ENCODE measurements around the gene DNAH9. TPM values are rescaled to one million over a fixed set of nuclear protein-coding genes. Genes with fewer than 3 reads are reported as not detected.

DNAH9 gene
- polyA plus RNA-seq, 1 donor: 0.90 TPM

GRCh38 chr17:11853321-11854151 lies 255.3 kb downstream of the DNAH9 start:
- no peak for DNase-seq

GRCh38 chr17:11855306-11855705 lies 257.0 kb downstream of the DNAH9 start:
- DNase-seq: no peak

GRCh38 chr17:11857006-11857405 lies 258.7 kb downstream of the DNAH9 start:
- no peak for DNase-seq

GRCh38 chr17:11869680-11870394 lies 271.6 kb downstream of the DNAH9 start:
- DNase-seq: no peak

- DNase-seq: no peak
Observed at GRCh38 chr17:11871773-11872172, 273.5 kb downstream of the DNAH9 start.

GRCh38 chr17:11874756-11875155 lies 276.5 kb downstream of the DNAH9 start:
- DNase-seq: no peak

GRCh38 chr17:11880714-11881113 lies 282.4 kb downstream of the DNAH9 start:
- no peak for DNase-seq

GRCh38 chr17:11882716-11883115 lies 284.4 kb downstream of the DNAH9 start:
- DNase-seq: no peak

- no peak for DNase-seq
Observed at GRCh38 chr17:11885051-11885450, 286.8 kb downstream of the DNAH9 start.

- DNase-seq: no peak
Observed at GRCh38 chr17:11889266-11889665, 291.0 kb downstream of the DNAH9 start.

- no peak for DNase-seq
Observed at GRCh38 chr17:11893862-11894261, 295.6 kb downstream of the DNAH9 start.

GRCh38 chr17:11896199-11896598 lies 297.9 kb downstream of the DNAH9 start:
- DNase-seq: no peak

GRCh38 chr17:11898526-11899235 lies 300.4 kb downstream of the DNAH9 start:
- no peak for DNase-seq

- DNase-seq: peak; percentile 24
Observed at GRCh38 chr17:11899537-11899942, 301.3 kb downstream of the DNAH9 start.

GRCh38 chr17:11900041-11900476 lies 301.8 kb downstream of the DNAH9 start:
- peak; percentile 67 for DNase-seq

- DNase-seq: no peak
Observed at GRCh38 chr17:11900655-11901054, 302.4 kb downstream of the DNAH9 start.

GRCh38 chr17:11901931-11902330 lies 303.7 kb downstream of the DNAH9 start:
- no peak for DNase-seq

GRCh38 chr17:11908711-11909146 lies 310.5 kb downstream of the DNAH9 start:
- DNase-seq: no peak

- no peak for DNase-seq
Observed at GRCh38 chr17:11909348-11909747, 311.1 kb downstream of the DNAH9 start.

- no peak for DNase-seq
Observed at GRCh38 chr17:11916091-11916490, 317.8 kb downstream of the DNAH9 start.

- no peak for DNase-seq
Observed at GRCh38 chr17:11917415-11917814, 319.1 kb downstream of the DNAH9 start.

GRCh38 chr17:11921296-11921695 lies 323.0 kb downstream of the DNAH9 start:
- no peak for DNase-seq

- no peak for DNase-seq
Observed at GRCh38 chr17:11922638-11923037, 324.4 kb downstream of the DNAH9 start.
